RWPE2 (cell line): Measurements from ENCODE around the gene ROBO2.

Experiments used
- ATAC-seq: fragments of 200-7000 bp; cut with Tn5 transposase; 3 replicates; pipeline ENCODE4 v1.9.1; 2021; ENCODE audit warnings: low read depth
- DNase-seq: peaks from one replicate; pipeline ENCODE4 v3.0.0-alpha.2; 2020; ENCODE audit warnings: low spot score
- H3K27ac ChIP-seq: fragments of 450-650 bp; 2 replicates; pipeline ENCODE4 v1.5.1; 2017; ENCODE audit warnings: mild to moderate bottlenecking; ENCODE audit not compliant: poor library complexity, severe bottlenecking
- H3K27me3 ChIP-seq: fragments of 250-450 bp; sonication (Bioruptor Pico); 2 replicates; pipeline ENCODE4 v1.5.1; 2021; ENCODE audit warnings: mild to moderate bottlenecking, moderate library complexity; ENCODE audit not compliant: insufficient read depth, poor library complexity, severe bottlenecking
- H3K36me3 ChIP-seq: fragments of 250-450 bp; sonication (Bioruptor Pico); 2 replicates; pipeline ENCODE4 v1.5.1; 2020; ENCODE audit warnings: low read depth, mild to moderate bottlenecking, moderate library complexity
- H3K4me1 ChIP-seq: fragments of 250-450 bp; sonication (Bioruptor Pico); 2 replicates; pipeline ENCODE4 v1.5.1; 2021; ENCODE audit warnings: mild to moderate bottlenecking, moderate library complexity; ENCODE audit not compliant: insufficient read depth, poor library complexity, severe bottlenecking
- H3K4me3 ChIP-seq: fragments of 250-450 bp; sonication (Bioruptor Pico); 2 replicates; pipeline ENCODE4 v1.5.1; 2021; ENCODE audit warnings: mild to moderate bottlenecking, moderate library complexity; ENCODE audit not compliant: severe bottlenecking
- H3K9me3 ChIP-seq: fragments of 250-450 bp; sonication (Bioruptor Pico); 2 replicates; pipeline ENCODE4 v1.5.1; 2021; ENCODE audit warnings: mild to moderate bottlenecking, moderate library complexity; ENCODE audit not compliant: severe bottlenecking
- TF ChIP-seq, protein P1 (sequence below): fragments of 450-650 bp; IDR thresholded peaks from one replicate; pipeline ENCODE4 v1.5.1; 2017; ENCODE audit warnings: mild to moderate bottlenecking, moderate library complexity; ENCODE audit not compliant: poor library complexity, severe bottlenecking

Gene ROBO2

DNA sequence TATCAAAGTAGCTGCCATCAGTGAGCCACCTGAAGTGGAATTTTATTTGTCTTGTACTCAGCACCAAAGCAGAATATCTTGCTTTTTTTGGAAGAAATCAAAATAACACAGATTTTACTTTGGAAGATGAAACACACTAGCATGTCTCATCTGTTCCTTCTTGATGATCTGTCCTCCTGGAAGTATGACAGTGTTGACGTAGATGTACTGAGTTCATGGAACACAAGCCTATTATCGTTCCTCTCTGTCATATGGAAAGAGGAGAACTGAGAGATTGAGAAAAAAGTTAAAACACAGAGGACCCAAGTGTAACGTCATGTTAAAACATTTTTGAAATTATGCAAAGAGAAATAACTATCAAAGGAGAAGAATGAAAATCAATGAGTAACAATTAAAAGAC lies 340.2 kb downstream of the ROBO2 start:
- ATAC-seq = no peak
- Histone ChIP-seq H3K27ac (no peak overlapping the region), H3K27me3 (no peaks in the 10 kb centered on the region), H3K9me3 (no peaks in the 10 kb centered on the region), H3K36me3 (no peaks in the 10 kb centered on the region), H3K4me1 (no peaks in the 10 kb centered on the region), H3K4me3 (no peak overlapping the region)
- DNase-seq = no peak
- TF ChIP-seq, protein P1, sequence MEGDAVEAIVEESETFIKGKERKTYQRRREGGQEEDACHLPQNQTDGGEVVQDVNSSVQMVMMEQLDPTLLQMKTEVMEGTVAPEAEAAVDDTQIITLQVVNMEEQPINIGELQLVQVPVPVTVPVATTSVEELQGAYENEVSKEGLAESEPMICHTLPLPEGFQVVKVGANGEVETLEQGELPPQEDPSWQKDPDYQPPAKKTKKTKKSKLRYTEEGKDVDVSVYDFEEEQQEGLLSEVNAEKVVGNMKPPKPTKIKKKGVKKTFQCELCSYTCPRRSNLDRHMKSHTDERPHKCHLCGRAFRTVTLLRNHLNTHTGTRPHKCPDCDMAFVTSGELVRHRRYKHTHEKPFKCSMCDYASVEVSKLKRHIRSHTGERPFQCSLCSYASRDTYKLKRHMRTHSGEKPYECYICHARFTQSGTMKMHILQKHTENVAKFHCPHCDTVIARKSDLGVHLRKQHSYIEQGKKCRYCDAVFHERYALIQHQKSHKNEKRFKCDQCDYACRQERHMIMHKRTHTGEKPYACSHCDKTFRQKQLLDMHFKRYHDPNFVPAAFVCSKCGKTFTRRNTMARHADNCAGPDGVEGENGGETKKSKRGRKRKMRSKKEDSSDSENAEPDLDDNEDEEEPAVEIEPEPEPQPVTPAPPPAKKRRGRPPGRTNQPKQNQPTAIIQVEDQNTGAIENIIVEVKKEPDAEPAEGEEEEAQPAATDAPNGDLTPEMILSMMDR = no peak

DNA sequence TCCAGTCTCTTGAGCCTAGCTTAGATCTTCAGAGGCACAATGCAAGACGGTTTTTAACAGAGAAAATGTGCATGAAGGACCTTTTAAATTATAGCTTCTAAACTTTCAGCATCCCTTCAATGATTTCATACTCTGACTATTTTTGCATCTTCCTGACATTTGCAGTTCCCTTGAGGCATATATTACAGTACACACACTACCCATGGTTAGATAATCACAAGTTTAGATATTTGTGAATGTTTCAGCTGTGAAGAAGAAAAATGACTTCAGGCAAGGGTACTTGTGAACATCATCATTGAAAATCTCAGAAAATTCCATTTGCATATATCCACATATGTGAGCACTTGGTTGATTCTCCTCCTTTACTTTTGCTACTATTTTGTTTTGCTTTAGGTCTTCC lies 341.5 kb downstream of the ROBO2 start:
- no peaks in the 10 kb centered on the region for H3K36me3 ChIP-seq
- TF ChIP-seq, protein P1 = no peak
- no peaks in the 10 kb centered on the region for H3K27me3 ChIP-seq
- H3K9me3 ChIP-seq = no peaks in the 10 kb centered on the region
- no peaks in the 10 kb centered on the region for H3K4me1 ChIP-seq
- no peak overlapping the region for H3K4me3 ChIP-seq
- H3K27ac ChIP-seq = no peak overlapping the region
- no peak for DNase-seq
- ATAC-seq = no peak

DNA sequence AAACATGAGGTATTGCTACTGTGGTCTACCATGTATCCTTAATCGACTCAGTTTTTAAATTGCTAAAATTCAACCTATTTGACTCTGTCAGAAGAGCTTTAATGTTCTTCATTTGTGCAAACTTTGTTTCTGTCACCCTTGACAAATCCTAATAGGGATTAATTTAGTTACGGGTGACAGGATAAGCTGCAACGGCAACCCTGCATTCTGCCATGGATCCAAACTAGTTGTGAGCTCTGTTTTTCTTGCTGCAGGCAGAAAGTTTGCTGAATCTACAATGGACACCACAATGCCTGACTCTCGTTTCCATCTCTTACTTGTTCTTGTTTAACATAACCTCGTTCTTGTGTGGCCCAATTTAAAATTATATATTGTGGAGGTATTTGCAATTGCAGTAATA lies 352.3 kb downstream of the ROBO2 start:
- DNase-seq = no peak
- Histone ChIP-seq H3K4me3 (no peak overlapping the region), H3K27ac (no peak overlapping the region), H3K27me3 (no peaks in the 10 kb centered on the region), H3K4me1 (no peaks in the 10 kb centered on the region), H3K9me3 (no peaks in the 10 kb centered on the region), H3K36me3 (no peaks in the 10 kb centered on the region)
- TF ChIP-seq, protein P1 = no peak
- no peak for ATAC-seq

DNA sequence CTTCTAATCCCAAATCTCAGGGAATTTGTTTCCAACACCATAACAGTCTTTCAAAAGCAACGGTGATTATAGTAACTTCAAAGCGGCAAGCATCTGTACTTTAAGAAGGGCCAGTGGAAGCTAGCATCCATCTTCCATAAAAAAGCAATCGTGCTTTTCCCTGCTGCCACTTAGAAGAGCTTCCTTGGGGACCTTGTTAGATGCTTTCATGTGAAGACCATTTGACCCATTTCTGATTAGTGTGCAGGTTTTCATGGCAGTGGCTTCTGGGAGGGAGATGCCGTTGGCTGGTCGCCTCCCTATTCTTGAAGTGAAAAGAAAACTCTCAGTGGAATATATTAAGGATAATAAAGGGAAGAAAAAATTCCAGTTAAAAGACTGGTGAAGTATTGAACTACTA lies 354.1 kb downstream of the ROBO2 start:
- Histone ChIP-seq H3K36me3 (no peaks in the 10 kb centered on the region), H3K27ac (no peak overlapping the region), H3K27me3 (no peaks in the 10 kb centered on the region), H3K9me3 (no peaks in the 10 kb centered on the region), H3K4me1 (no peaks in the 10 kb centered on the region), H3K4me3 (no peak overlapping the region)
- no peak for DNase-seq
- ATAC-seq = no peak
- TF ChIP-seq, protein P1 = no peak

DNA sequence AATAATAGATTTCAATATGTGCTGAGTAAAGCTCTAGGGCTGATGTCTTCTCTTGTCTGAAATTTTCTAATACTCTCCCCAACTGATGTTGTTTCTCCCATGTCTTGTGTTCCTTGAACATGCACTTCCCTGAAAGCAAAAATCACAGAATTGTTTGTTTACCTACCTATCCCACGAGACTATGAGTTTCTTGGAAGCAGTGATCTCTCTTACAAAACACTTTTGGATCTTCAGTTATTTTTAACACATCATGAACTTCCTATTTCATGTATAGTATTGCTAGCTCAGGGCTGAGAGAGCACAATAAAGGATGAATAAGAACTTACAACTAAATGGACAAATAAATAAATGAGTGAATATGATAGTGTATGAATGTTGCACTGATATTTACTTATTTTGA lies 365.0 kb downstream of the ROBO2 start:
- Histone ChIP-seq H3K36me3 (no peaks in the 10 kb centered on the region), H3K9me3 (no peaks in the 10 kb centered on the region), H3K27me3 (no peaks in the 10 kb centered on the region), H3K4me1 (no peaks in the 10 kb centered on the region), H3K4me3 (no peak overlapping the region), H3K27ac (no peak overlapping the region)
- DNase-seq = no peak
- ATAC-seq = no peak
- TF ChIP-seq, protein P1 = no peak
